GM12873 (cell line): ENCODE measurements around the gene LANCL2.

ENCODE experiments used
- TF ChIP-seq, protein P1 (sequence below): IDR thresholded peaks from 2 replicates; pipeline ENCODE4 v1.5.1; 2012; ENCODE audit warnings: low read depth, mild to moderate bottlenecking, moderate library complexity, low read length, control low read depth; ENCODE audit not compliant: insufficient read depth; ENCODE audit errors: missing control alignments

The LANCL2 gene

DNA sequence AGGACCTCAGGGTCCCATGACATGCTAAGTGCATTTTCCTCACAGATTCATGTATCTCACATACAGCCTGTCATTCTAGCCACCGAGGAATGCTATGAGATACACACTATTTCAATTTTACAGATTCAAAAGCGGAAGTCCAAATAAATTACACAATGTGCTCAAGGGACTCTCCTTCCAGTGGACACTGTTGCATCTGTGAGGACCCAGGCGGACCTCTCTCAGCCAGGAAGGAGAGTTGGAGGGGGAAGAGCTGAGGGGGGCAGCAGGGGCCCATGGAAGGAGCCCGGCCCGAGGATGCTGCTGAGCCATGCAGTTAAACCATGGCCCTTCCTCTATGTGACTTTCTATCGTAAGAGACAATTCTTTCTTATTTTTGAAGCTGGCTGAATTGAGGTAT, 113.6 kb downstream of the LANCL2 start:
- TF ChIP-seq, protein P1, sequence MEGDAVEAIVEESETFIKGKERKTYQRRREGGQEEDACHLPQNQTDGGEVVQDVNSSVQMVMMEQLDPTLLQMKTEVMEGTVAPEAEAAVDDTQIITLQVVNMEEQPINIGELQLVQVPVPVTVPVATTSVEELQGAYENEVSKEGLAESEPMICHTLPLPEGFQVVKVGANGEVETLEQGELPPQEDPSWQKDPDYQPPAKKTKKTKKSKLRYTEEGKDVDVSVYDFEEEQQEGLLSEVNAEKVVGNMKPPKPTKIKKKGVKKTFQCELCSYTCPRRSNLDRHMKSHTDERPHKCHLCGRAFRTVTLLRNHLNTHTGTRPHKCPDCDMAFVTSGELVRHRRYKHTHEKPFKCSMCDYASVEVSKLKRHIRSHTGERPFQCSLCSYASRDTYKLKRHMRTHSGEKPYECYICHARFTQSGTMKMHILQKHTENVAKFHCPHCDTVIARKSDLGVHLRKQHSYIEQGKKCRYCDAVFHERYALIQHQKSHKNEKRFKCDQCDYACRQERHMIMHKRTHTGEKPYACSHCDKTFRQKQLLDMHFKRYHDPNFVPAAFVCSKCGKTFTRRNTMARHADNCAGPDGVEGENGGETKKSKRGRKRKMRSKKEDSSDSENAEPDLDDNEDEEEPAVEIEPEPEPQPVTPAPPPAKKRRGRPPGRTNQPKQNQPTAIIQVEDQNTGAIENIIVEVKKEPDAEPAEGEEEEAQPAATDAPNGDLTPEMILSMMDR = no peak

DNA sequence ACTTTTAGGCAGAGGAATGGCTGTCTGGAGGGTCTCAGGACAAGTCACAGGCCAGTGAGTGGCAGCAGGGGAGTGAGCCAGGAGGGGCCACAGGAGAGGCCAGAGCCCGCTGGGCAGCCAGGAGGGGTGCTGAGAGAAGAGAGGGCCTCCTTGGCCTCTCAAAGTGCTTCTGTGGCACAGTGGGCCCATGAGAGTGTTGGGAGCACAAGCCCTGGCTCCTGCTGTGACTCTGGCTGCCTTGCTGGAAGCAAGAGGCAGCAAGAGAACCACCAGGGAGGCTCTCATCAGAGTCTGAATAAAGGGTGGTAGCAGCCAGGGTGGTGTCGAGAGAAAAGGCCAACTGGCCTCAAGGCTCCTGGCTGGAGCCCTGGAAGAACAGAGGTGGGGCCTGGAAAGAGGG, 116.0 kb downstream of the LANCL2 start:
- TF ChIP-seq, protein P1 = no peak

DNA sequence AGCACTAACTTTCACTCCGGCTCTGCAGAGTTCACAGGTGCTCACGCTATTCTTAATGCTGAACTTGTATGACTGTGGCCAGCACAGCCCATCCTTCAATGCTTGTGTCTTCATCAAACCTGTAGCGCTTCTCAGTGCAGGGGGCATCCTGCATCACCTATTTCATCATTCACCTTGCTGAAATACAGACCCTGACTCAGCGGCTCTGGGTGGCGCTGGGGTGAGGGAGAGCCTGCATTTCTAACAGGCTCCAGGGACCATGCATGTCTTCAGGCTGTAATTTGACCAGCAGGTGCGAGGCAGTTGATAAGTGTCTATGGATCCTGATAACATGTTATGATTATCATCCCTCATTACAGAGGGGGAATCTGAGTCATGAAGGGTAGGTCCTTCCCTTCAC, 117.9 kb downstream of the LANCL2 start:
- TF ChIP-seq, protein P1 = no peak
